ENCODE measurements around the gene USF2. TPM values are rescaled to one million over a fixed set of nuclear protein-coding genes. Genes with fewer than 3 reads are reported as not detected.

Gene USF2
- total and polyA plus RNA-seq, 10 of the 15 experiments (the other 5 are each of a cell fraction or from before 2014, with no cell fraction given): 0.56 to 157 (median 65.5) TPM

DNA sequence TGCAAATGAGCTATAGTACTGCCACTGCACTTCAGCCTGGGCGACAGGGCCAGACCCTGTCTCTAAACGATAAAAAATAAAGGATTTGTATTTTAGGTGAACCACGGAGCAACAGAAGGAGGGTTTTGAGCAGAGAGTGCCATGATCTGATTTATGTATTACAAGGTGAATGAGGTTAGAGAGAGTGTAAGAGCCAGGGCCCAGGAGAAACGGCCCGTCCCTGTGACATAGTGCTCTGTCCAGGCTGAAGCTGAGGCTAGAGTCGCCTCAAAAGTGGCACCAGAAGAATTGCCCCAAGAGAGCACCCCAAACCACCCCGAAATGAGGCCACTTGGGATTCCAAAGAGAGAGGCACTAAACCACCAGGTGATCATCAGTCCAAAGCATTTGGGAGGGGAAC lies 40.1 kb downstream of the USF2 start (continued):
- TF ChIP-seq TARDBP (IDR thresholded peaks at IDR 0.05; ENCODE audit: borderline replicate concordance) (no peak), NR2F1 (conservative IDR thresholded peaks at IDR 0.05) (no peak), CREM (IDR thresholded peaks at IDR 0.05; ENCODE audit: low read depth) (no peak)

DNA sequence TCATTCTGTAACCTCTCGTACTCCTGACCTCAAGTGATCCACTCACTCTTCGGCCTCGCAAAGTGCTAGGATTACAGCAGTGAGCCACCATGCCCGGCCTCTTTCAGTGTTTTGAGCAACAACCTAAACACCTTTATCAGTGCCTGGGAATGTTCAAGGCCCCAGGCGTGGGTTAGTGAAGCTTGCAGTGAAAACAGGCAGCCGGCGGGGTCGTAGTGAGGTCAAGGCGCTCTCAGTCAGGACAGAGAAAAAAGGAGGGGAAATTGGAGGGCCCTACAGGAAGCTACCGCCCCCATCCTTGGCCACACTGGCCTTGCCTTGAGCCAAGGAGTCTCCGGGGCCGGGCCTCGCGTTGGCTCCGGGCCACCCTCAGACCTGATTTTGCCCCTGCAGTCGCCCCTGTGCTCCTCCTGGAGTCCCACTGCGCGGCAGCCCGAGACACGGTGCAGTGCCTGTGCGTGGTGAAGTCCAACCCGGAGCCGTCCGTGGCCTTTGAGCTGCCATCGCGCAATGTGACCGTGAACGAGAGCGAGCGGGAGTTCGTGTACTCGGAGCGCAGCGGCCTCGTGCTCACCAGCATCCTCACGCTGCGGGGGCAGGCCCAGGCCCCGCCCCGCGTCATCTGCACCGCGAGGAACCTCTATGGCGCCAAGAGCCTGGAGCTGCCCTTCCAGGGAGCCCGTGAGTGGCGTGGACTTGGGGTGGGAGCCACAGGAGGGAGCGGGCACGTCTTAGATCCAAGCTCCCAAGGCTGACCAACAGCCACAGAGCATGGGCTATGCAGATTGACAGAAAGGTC lies 40.9 kb downstream of the USF2 start:
- FAIRE-seq (no peak), DNase-seq (ENCODE audit: low read depth, low spot score) (no peak), ATAC-seq (no peak)
- BruUV-seq (replicated peaks): no TSS peak
- H3K79me2 ChIP-seq (ENCODE audit: control insufficient read depth, insufficient read depth, low read length): no peaks in the 10 kb centered on the region
- no peaks in the 10 kb centered on the region for H4K20me1 ChIP-seq (ENCODE audit: control insufficient read depth, insufficient read depth)
- in situ Hi-C loops (cut with MboI) (no loop called here), intact Hi-C loops (cut with micrococcal nuclease; ENCODE audit: unreplicated experiment) (loop anchor here (5.0 kb wide), 1 partner anchor 38 kb away; the partner anchor contains the start of gene FFAR1)
- H3K36me3 ChIP-seq (ENCODE audit: control insufficient read depth in 2 of 2, insufficient read depth in 2 of 2, low read length in 1 of 2): no peaks in the 10 kb centered on the region; a peak in 1 of 4 replicates
- H3K4me2 ChIP-seq (ENCODE audit: control insufficient read depth, insufficient read depth): no peak overlapping the region
- ChIA-PET POLR2A (no interaction called here), SMC1A (ENCODE audit: uncharacterized antibody, unreplicated experiment) (interaction anchor here (0.6 kb wide), 1 partner anchor 119 kb away, joined by 4 read pairs; no protein-coding TSS in a partner anchor), CTCF (no interaction called here), RAD21 (ENCODE audit: unreplicated experiment) (no interaction called here)
- no peak overlapping the region for H3K27ac ChIP-seq (ENCODE audit: control insufficient read depth, insufficient read depth)
- H2AFZ ChIP-seq (ENCODE audit: control insufficient read depth, low read depth, low read length): no peak overlapping the region
- H3K27me3 ChIP-seq (replicated peaks in 1 of 2; ENCODE audit: control insufficient read depth in 2 of 2, insufficient read depth in 2 of 2, low read length in 1 of 2): no peaks in the 10 kb centered on the region
- no peaks in the 10 kb centered on the region for H3K9me3 ChIP-seq (replicated peaks; ENCODE audit: control insufficient read depth, insufficient read depth, low read length)
- no peak overlapping the region for H3K9ac ChIP-seq (ENCODE audit: control insufficient read depth, insufficient read depth, low read length)
- no peaks in the 10 kb centered on the region for H3K4me1 ChIP-seq (ENCODE audit: control insufficient read depth, insufficient read depth, low read length)
- WGBS (ENCODE audit: insufficient coverage, insufficient replicate concordance, low lambda C conversion rate, missing lambda C conversion rate): 83% methylated on average over 47 of the region's 47 CpGs
- H3K4me3 ChIP-seq: no peak overlapping the region
- TF ChIP-seq STAT1 (conservative IDR thresholded peaks at IDR 0.05) (no peak), BRCA1 (IDR thresholded peaks at IDR 0.05; ENCODE audit: low read depth, low read length) (no peak), PAX8 (IDR thresholded peaks at IDR 0.05) (no peak), SP1 (IDR thresholded peaks at IDR 0.05; ENCODE audit: low read depth, low read length) (no peak), NR2C1 (IDR thresholded peaks at IDR 0.05) (no peak), FOS (IDR thresholded peaks at IDR 0.05; ENCODE audit: borderline replicate concordance, extremely low read depth, insufficient read length) (no peak), CREB1 (IDR thresholded peaks at IDR 0.05; ENCODE audit: low read depth) (no peak), IKZF2 (IDR thresholded peaks at IDR 0.05) (no peak), RB1 (IDR thresholded peaks at IDR 0.05; ENCODE audit: borderline replicate concordance) (no peak)
- TF ChIP-seq, protein P1, sequence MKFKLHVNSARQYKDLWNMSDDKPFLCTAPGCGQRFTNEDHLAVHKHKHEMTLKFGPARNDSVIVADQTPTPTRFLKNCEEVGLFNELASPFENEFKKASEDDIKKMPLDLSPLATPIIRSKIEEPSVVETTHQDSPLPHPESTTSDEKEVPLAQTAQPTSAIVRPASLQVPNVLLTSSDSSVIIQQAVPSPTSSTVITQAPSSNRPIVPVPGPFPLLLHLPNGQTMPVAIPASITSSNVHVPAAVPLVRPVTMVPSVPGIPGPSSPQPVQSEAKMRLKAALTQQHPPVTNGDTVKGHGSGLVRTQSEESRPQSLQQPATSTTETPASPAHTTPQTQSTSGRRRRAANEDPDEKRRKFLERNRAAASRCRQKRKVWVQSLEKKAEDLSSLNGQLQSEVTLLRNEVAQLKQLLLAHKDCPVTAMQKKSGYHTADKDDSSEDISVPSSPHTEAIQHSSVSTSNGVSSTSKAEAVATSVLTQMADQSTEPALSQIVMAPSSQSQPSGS (IDR thresholded peaks at IDR 0.05; ENCODE audit: low read length): no peak
- TF ChIP-seq, protein P2, sequence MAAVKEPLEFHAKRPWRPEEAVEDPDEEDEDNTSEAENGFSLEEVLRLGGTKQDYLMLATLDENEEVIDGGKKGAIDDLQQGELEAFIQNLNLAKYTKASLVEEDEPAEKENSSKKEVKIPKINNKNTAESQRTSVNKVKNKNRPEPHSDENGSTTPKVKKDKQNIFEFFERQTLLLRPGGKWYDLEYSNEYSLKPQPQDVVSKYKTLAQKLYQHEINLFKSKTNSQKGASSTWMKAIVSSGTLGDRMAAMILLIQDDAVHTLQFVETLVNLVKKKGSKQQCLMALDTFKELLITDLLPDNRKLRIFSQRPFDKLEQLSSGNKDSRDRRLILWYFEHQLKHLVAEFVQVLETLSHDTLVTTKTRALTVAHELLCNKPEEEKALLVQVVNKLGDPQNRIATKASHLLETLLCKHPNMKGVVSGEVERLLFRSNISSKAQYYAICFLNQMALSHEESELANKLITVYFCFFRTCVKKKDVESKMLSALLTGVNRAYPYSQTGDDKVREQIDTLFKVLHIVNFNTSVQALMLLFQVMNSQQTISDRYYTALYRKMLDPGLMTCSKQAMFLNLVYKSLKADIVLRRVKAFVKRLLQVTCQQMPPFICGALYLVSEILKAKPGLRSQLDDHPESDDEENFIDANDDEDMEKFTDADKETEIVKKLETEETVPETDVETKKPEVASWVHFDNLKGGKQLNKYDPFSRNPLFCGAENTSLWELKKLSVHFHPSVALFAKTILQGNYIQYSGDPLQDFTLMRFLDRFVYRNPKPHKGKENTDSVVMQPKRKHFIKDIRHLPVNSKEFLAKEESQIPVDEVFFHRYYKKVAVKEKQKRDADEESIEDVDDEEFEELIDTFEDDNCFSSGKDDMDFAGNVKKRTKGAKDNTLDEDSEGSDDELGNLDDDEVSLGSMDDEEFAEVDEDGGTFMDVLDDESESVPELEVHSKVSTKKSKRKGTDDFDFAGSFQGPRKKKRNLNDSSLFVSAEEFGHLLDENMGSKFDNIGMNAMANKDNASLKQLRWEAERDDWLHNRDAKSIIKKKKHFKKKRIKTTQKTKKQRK (IDR thresholded peaks at IDR 0.05; ENCODE audit: low read depth, low read length): no peak
